ENCODE measurements around the gene ZNF500. TPM values are rescaled to one million over a fixed set of nuclear protein-coding genes. Genes with fewer than 3 reads are reported as not detected.

The ZNF500 gene
- total and polyA plus RNA-seq, 2 donors = 9.9 to 14.4 TPM

GRCh38 chr16:4713663-4714501, 53.1 kb downstream of the ZNF500 start:
- Histone ChIP-seq H3K27ac (ENCODE audit: low read depth) (no peak overlapping the region), H3K4me3 (ENCODE audit: low read depth, low read length) (no peak overlapping the region), H3K36me3 (ENCODE audit: insufficient read depth) (no peaks in the 10 kb centered on the region), H3K4me1 (ENCODE audit: insufficient read depth) (no peaks in the 10 kb centered on the region)
- 81% methylated on average over 18 of the region's 18 CpGs for WGBS
- DNase-seq (ENCODE audit: extremely low spot score) = no peak

GRCh38 chr16:4709481-4709880, 57.5 kb downstream of the ZNF500 start:
- H3K27ac ChIP-seq (ENCODE audit: low read depth) = no peak overlapping the region
- H3K36me3 ChIP-seq (ENCODE audit: insufficient read depth) = no peaks in the 10 kb centered on the region
- H3K4me3 ChIP-seq (ENCODE audit: low read depth, low read length) = no peak overlapping the region
- 92% methylated on average over 4 of the region's 4 CpGs for WGBS
- no peaks in the 10 kb centered on the region for H3K4me1 ChIP-seq (ENCODE audit: insufficient read depth)
- no peak for DNase-seq (ENCODE audit: extremely low spot score)

- Histone ChIP-seq H3K36me3 (ENCODE audit: insufficient read depth) (no peaks in the 10 kb centered on the region), H3K27ac (ENCODE audit: low read depth) (no peak overlapping the region), H3K4me3 (ENCODE audit: low read depth, low read length) (no peak overlapping the region), H3K4me1 (ENCODE audit: insufficient read depth) (no peaks in the 10 kb centered on the region)
- DNase-seq (ENCODE audit: extremely low spot score) = no peak
- WGBS = 82% methylated on average over 7 of the region's 7 CpGs
Measured at GRCh38 chr16:4706871-4707270, 60.1 kb downstream of the ZNF500 start.

GRCh38 chr16:4704913-4705312, 62.0 kb downstream of the ZNF500 start:
- no peak for DNase-seq (ENCODE audit: extremely low spot score)
- Histone ChIP-seq H3K36me3 (ENCODE audit: insufficient read depth) (no peaks in the 10 kb centered on the region), H3K4me1 (ENCODE audit: insufficient read depth) (no peaks in the 10 kb centered on the region), H3K4me3 (ENCODE audit: low read depth, low read length) (no peak overlapping the region), H3K27ac (ENCODE audit: low read depth) (no peak overlapping the region)
- WGBS = 96% methylated on average over 14 of the region's 14 CpGs

GRCh38 chr16:4704491-4704890, 62.5 kb downstream of the ZNF500 start:
- Histone ChIP-seq H3K27ac (ENCODE audit: low read depth) (no peak overlapping the region), H3K36me3 (ENCODE audit: insufficient read depth) (no peaks in the 10 kb centered on the region), H3K4me1 (ENCODE audit: insufficient read depth) (no peaks in the 10 kb centered on the region), H3K4me3 (ENCODE audit: low read depth, low read length) (no peak overlapping the region)
- WGBS = 90% methylated on average over 8 of the region's 8 CpGs
- DNase-seq (ENCODE audit: extremely low spot score) = no peak

- DNase-seq (ENCODE audit: extremely low spot score) = no peak
- 85% methylated on average over 7 of the region's 7 CpGs for WGBS
- H3K36me3 ChIP-seq (ENCODE audit: insufficient read depth) = no peaks in the 10 kb centered on the region
- H3K4me3 ChIP-seq (ENCODE audit: low read depth, low read length) = no peak overlapping the region
- H3K27ac ChIP-seq (ENCODE audit: low read depth) = no peak overlapping the region
- H3K4me1 ChIP-seq (ENCODE audit: insufficient read depth) = no peaks in the 10 kb centered on the region
Measured at GRCh38 chr16:4703906-4704305, 63.1 kb downstream of the ZNF500 start.

- no peak overlapping the region for H3K27ac ChIP-seq (ENCODE audit: low read depth)
- 74% methylated on average over 7 of the region's 7 CpGs for WGBS
- no peaks in the 10 kb centered on the region for H3K36me3 ChIP-seq (ENCODE audit: insufficient read depth)
Measured at GRCh38 chr16:4702466-4702808, 64.5 kb downstream of the ZNF500 start.

GRCh38 chr16:4701791-4702465, 65.0 kb downstream of the ZNF500 start:
- H3K4me1 ChIP-seq (ENCODE audit: insufficient read depth) = no peaks in the 10 kb centered on the region
- no peaks in the 10 kb centered on the region for H3K36me3 ChIP-seq (ENCODE audit: insufficient read depth)
- H3K4me3 ChIP-seq (ENCODE audit: low read depth, low read length) = no peak overlapping the region
- 88% methylated on average over 17 of the region's 17 CpGs for WGBS
- DNase-seq (ENCODE audit: extremely low spot score) = no peak
- no peak overlapping the region for H3K27ac ChIP-seq (ENCODE audit: low read depth)

More at GRCh38 chr16:4702466-4702808, 64.5 kb downstream of the ZNF500 start:
- Histone ChIP-seq H3K4me3 (ENCODE audit: low read depth, low read length) (no peak overlapping the region), H3K4me1 (ENCODE audit: insufficient read depth) (no peaks in the 10 kb centered on the region)
- no peak for DNase-seq (ENCODE audit: extremely low spot score)

- no peaks in the 10 kb centered on the region for H3K4me1 ChIP-seq (ENCODE audit: insufficient read depth)
- H3K27ac ChIP-seq (ENCODE audit: low read depth) = no peak overlapping the region
- H3K4me3 ChIP-seq (ENCODE audit: low read depth, low read length) = no peak overlapping the region
- no peak for DNase-seq (ENCODE audit: extremely low spot score)
- no peaks in the 10 kb centered on the region for H3K36me3 ChIP-seq (ENCODE audit: insufficient read depth)
- WGBS = 88% methylated on average over 33 of the region's 33 CpGs
Measured at GRCh38 chr16:4700997-4701743, 65.8 kb downstream of the ZNF500 start.

- WGBS = 94% methylated on average over 13 of the region's 13 CpGs
- no peaks in the 10 kb centered on the region for H3K4me1 ChIP-seq (ENCODE audit: insufficient read depth)
- H3K36me3 ChIP-seq (ENCODE audit: insufficient read depth) = no peaks in the 10 kb centered on the region
- no peak for DNase-seq (ENCODE audit: extremely low spot score)
- H3K27ac ChIP-seq (ENCODE audit: low read depth) = no peak overlapping the region
- H3K4me3 ChIP-seq (ENCODE audit: low read depth, low read length) = no peak overlapping the region
Measured at GRCh38 chr16:4700380-4700996, 66.5 kb downstream of the ZNF500 start.

- no peaks in the 10 kb centered on the region for H3K36me3 ChIP-seq (ENCODE audit: insufficient read depth)
- no peak overlapping the region for H3K4me3 ChIP-seq (ENCODE audit: low read depth, low read length)
Measured at GRCh38 chr16:4699046-4699556, 67.9 kb downstream of the ZNF500 start.

GRCh38 chr16:4698321-4699045, 68.5 kb downstream of the ZNF500 start:
- no peaks in the 10 kb centered on the region for H3K4me1 ChIP-seq (ENCODE audit: insufficient read depth)
- DNase-seq (ENCODE audit: extremely low spot score) = no peak
- H3K27ac ChIP-seq (ENCODE audit: low read depth) = no peak overlapping the region
- no peak overlapping the region for H3K4me3 ChIP-seq (ENCODE audit: low read depth, low read length)
- no peaks in the 10 kb centered on the region for H3K36me3 ChIP-seq (ENCODE audit: insufficient read depth)
- WGBS = 94% methylated on average over 36 of the region's 36 CpGs

More at GRCh38 chr16:4699046-4699556, 67.9 kb downstream of the ZNF500 start:
- Histone ChIP-seq H3K4me1 (ENCODE audit: insufficient read depth) (no peaks in the 10 kb centered on the region), H3K27ac (ENCODE audit: low read depth) (no peak overlapping the region)
- 92% methylated on average over 19 of the region's 19 CpGs for WGBS
- no peak for DNase-seq (ENCODE audit: extremely low spot score)
